ENCODE results near the gene ANKH.

Gene ANKH

DNA sequence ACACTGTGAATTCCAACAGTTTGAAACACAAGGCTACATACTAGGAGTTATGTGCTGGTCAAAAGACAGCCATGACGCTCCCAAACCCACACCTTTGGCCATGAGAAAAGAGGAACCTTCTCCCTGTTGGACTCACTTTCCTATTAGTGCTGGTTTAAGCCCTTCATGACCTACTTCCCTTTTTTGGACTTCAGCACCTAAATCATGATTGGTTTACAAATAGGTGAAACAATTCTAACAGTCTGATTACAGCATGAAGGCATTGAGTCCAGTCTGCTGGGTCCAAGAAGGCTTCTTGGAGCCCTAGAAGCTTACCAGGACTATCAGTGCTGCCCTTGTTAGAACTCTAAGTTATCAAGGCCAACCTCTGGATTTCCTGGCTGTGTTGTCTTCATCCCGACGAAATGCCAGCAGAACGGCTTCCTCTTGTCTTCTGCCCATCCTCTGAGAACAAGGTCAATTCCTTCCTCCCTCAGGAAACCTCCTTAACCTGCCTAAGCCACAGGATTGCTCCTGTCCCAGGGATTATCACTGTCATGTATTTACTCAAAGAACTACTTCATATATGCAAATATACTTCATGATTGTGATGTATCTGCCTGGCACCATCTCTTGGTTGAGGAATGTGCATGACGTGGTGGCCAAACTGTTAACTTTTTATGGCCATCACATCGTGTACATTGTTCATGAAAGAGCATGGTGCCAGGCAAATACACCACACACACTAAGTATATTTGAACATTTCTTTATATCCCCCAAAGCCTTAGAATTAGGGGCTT is 83.6 kb downstream of the ANKH start:
- no peak for DNase-seq

- no peak for DNase-seq
Measured at GRCh38 chr5:14783691-14784090, 87.9 kb downstream of the ANKH start.

GRCh38 chr5:14782591-14782990 is 89.0 kb downstream of the ANKH start:
- DNase-seq, result no peak

GRCh38 chr5:14781106-14781505 is 90.5 kb downstream of the ANKH start:
- no peak for DNase-seq

DNA sequence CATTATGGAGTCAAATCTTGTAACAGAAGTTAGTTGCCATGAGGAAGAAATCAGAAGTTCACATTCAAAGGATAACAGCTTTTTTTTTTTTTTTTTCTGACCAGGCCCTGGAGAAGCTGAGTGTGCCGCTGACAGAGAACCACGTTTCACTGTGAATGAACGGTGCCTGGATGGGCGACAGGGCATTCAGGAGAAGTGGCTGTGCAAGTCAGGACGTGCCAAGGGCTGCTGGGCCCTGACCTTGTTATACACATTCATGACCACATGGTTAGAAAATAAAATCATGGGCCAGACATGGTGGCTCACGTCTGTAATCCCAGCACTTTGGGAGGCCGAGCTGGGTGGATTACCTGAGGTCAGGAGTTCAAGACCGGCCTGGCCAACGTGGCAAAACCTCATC is 91.6 kb downstream of the ANKH start:
- no peak for DNase-seq

- DNase-seq, result no peak
Measured at GRCh38 chr5:14778792-14779070, 92.8 kb downstream of the ANKH start.

- no peak for DNase-seq
Measured at GRCh38 chr5:14777932-14778791, 93.4 kb downstream of the ANKH start.

DNA sequence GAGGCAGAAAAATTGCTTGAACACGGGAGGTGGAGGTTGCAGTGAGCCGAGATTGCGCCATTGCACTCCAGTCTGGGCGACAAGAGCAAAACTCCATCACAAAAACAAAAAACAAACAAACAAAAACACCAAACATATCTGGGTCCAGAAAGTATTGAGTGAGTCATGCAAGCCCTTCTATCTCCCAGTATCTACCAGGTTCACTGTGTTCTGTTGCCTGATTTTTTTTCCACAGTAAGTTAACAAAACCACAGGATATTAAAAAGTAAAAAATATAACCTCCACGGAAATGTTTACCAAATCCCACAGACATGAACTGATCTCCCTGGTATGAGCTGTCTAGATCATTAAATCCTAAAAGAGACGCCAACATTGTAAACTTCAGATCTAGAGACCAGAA is 94.4 kb downstream of the ANKH start:
- no peak for DNase-seq

- no peak for DNase-seq
Measured at GRCh38 chr5:14776602-14777001, 95.0 kb downstream of the ANKH start.

GRCh38 chr5:14775857-14776256 is 95.7 kb downstream of the ANKH start:
- DNase-seq, result no peak

DNA sequence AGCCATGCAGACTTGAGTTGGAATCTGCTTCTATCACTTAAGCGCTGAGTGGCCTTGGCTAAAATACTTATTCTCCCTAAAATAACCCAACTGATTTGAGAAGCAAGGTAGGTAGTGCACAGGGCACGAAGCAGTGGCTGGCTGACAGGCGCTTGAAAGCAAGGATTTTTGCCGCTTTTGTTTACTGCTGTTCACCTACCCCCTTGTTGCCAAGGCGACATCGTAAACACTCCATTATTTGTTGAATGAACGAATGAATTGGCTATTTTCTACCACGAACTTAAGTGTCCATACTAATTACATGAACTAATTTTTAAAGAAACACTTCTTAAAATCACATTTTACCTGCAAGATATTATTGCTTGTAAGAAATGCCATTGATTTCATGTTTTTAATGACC is 98.0 kb downstream of the ANKH start:
- DNase-seq, result no peak

- DNase-seq, result no peak
Measured at GRCh38 chr5:14771972-14772371, 99.6 kb downstream of the ANKH start.

GRCh38 chr5:14771189-14771588 is 100.4 kb downstream of the ANKH start:
- no peak for DNase-seq

DNA sequence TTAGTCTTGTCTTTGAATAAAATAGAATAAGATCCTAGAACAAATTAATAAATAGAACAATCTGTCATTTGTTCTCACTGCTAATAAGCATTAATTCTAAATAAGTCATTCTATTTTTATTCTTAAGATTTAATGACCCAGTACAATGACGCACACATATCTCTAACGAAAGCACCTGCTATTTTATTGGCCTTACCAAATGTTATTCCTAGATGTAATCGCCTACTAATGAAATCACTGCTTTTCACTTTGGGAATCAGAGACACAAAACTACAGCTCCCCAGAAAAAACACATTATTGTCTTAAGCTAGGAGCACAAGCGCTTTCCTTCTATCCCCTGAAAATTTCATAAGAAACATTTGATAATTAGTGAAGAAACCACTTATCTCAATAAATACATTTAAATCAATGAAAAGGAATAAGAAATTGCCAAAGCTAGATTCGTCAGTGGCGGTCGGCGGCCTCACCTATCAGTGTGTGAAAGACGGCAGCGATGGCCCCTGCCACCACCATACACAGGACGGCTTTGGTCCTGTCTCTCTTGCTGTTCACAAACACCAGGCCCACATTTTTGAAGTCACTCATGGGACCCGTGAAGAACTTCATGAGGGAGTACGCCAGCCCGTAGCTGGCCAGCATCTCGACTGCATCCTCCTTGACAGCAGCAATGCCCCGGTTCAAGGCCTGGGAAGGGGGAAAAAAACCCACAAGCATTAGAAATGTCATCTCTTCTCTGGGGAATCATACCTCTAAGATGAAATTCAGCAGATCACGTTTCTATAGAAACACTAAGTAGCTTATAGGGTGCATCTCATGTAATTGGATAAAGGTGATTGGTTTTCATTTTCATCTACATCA is 102.8 kb downstream of the ANKH start:
- no peak for DNase-seq

- DNase-seq, result peak; percentile 13
Measured at GRCh38 chr5:14767735-14768507, 103.7 kb downstream of the ANKH start.

DNA sequence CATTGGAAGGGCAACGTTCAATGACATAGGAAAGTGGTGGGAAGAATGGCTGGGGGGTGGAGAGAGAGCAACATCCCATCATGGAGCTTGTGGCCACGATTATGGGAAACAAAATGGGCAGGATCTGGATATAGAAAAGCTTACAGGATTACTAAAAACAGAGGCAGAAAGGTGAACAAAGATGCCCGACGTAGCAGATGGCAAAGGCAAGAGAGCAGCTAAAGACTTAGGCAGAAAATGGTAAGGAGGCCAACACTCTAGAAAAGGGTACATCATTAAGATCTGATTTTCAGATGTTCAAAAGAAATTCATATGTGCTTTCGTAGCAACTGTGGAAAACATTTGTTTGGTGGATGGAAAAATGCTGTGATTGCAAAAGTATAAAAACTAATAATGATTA is 104.5 kb downstream of the ANKH start:
- DNase-seq, result no peak

DNA sequence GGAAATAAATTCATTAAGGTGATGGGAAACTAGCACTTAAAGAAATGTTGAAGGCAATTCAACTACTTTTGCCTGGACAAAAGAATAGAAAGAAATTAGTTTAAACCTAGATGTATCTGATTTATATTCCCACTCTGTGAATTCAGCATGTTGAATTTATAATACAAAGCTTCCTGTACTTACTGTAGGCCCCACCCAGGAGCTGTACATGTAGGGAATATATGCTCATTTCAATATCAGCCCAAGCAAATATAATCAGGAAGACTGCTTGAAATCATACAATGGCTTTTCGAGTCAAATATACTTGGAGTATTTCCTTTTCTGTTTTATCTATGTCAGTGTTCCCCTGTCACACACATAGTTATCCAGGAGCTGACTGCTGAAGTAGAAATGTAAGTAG is 105.0 kb downstream of the ANKH start:
- no peak for DNase-seq

GRCh38 chr5:14765587-14765986 is 106.0 kb downstream of the ANKH start:
- no peak for DNase-seq

DNA sequence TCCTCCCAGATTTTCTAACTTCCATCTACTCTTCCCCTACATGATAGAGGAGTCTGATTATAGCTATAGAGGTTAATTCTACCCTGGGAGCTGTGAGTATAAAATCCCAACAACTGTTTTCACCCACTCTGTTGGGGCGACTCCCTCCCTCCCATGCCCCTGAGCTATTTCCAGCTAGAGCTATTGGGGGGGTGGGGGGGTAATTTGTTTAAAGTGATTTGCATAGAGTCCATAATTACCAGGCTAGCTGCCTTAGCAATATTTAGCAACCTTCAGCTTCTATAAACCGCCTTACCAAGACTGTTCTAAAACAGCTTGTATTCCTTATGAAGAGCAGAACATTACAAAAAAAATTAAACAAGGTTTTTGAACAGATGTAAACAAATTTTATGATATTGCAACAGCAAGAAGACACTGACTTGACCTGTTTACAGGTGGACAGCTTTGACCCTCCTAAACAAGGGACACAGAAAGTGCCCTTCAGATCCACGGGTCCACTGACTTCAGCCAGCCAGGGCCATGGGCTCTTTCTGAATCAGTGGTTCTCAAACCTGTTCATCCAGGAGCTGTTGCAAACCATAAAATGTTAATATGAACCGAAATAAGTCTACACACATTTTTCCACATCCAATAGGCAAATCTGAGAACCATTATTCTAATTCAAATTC is 108.9 kb downstream of the ANKH start:
- DNase-seq, result no peak

- DNase-seq, result no peak
Measured at GRCh38 chr5:14760548-14761002, 111.0 kb downstream of the ANKH start.

DNA sequence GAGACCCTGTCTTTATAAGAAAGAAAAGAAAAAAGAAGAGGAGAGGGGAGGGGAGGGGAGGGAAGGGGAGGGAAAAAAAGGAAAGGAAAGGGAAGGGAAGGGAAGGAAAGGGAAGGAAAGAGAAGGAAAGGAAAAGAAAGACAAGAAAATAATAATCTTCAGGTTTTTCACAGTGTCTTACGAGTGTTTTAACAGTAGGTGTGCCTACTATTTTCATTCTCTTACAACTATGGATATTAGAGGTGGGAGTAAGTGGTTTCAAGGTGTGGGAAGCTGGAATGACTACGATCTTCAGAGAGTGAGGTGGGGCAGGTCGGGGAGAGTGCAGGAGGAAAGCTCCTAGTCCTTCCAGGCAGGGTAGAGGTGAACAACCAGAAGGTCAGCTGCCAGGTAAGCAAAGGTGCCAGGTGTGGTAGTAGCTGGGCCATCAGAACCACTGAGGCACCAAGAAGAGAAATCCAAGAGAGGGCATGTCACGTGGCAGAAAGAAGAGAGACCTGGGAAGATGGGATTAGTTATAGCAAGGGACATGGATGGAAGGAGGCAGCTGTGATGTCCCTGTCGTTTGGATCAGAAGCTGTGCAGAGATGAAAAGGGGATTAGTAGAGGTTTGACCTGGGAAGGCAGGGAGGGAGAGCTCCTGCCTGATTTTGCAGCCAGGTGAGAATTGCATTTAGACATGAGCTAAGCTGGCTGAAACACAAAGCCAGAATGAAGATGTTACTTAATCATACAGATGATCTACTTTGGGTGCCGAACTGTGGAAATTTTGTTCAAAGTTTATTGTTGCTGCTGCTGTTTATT is 111.6 kb downstream of the ANKH start:
- no peak for DNase-seq
